ENCODE data around the gene BFSP2.
"Not testable (repeated sequence)": the region's sequence is repeated elsewhere in the genome, so short reads cannot be mapped to it uniquely, and the experiment has no call there.

BFSP2 gene

GRCh38 chr3:133521946-133522345, 122.1 kb downstream of the BFSP2 start:
- in situ Hi-C loops (cut with HindIII; ENCODE audit: low sequenced_read_pairs) = no loop called here
- TF ChIP-seq CTCF (IDR thresholded peaks at IDR 0.05; ENCODE audit: low read depth, low read length, missing control alignments) = no peak
- H3K4me3 ChIP-seq (ENCODE audit: low read depth, low read length) = no peak overlapping the region
- no peak for DNase-seq (ENCODE audit: low read depth)

- DNase-seq (ENCODE audit: low read depth); H3K4me3 ChIP-seq (ENCODE audit: low read depth, low read length); in situ Hi-C loops (cut with HindIII; ENCODE audit: low sequenced_read_pairs): not testable (repeated sequence)
Measured at GRCh38 chr3:133523758-133524157, 123.9 kb downstream of the BFSP2 start.
